Vagina (tissue), 2 donors: ENCODE results near the gene CNTN5. TPM values are rescaled to one million over a fixed set of nuclear protein-coding genes. Genes with fewer than 3 reads are reported as not detected.

Experiments used
- DNase-seq, 2 donors: peaks; one replicate each; pipeline ENCODE4 v3.0.0-alpha.2; 2017; ENCODE audit errors: extremely low spot score in 2 of 2
- H3K27ac ChIP-seq: fragments of 200-600 bp; sonication (generic); one replicate; pipeline ENCODE4 v1.5.1; 2019
- H3K27me3 ChIP-seq: fragments of 200-600 bp; sonication (generic); one replicate; pipeline ENCODE4 v1.5.1; 2019
- H3K36me3 ChIP-seq, 2 donors: fragments of 200-600 bp; sonication (generic); one replicate each; pipeline ENCODE4 v1.5.1; 2017 to 2019
- H3K4me1 ChIP-seq: fragments of 200-600 bp; sonication (generic); one replicate; pipeline ENCODE4 v1.5.1; 2019
- H3K4me3 ChIP-seq, 2 donors: fragments of 200-600 bp; sonication (generic); 1 replicate in 1 of 2; 2 replicates in 1 of 2; pipeline ENCODE4 v1.5.1; 2016 to 2019
- H3K9me3 ChIP-seq: fragments of 200-600 bp; sonication (generic); one replicate; pipeline ENCODE4 v1.5.1; 2019
- CTCF ChIP-seq, 3 experiments: fragments of 450-650 bp in 2 of 3; fragments of 200-600 bp in 1 of 3; sonication (generic) in 1 of 3; IDR thresholded peaks; one replicate each; pipeline ENCODE4 v1.5.1; 2017 to 2019; ENCODE audit warnings: antibody characterized with exemption in 3 of 3, mild to moderate bottlenecking in 2 of 3, moderate library complexity in 2 of 3
- POLR2A ChIP-seq, 2 donors: fragments of 450-650 bp; IDR thresholded peaks; one replicate each; pipeline ENCODE4 v1.6.1; 2017; ENCODE audit warnings: antibody characterized with exemption in 2 of 2, mild to moderate bottlenecking in 2 of 2, moderate library complexity in 2 of 2
- POLR2AphosphoS5 ChIP-seq, 2 donors: sonication (generic); formaldehyde crosslinking; IDR thresholded peaks; one replicate each; pipeline ENCODE4 v1.9.0; 2017; ENCODE audit warnings: antibody characterized with exemption in 2 of 2, mild to moderate bottlenecking in 2 of 2, low read depth in 1 of 2; ENCODE audit not compliant: insufficient read depth in 1 of 2
- intact Hi-C: fragments of 100-400 bp; cut with DNase I; formaldehyde crosslinking; loops from one replicate; pipeline ENCODE4 v1.15.1; 2023
- total RNA-seq: library from RNA; depleted of rRNA; stranded (reverse); fragments of >200 nt; gene quantifications from one replicate; pipeline ENCODE4 v1.2.3, GENCODE V29; 2016

The CNTN5 gene
- total RNA-seq, 1 donor from 2014 or later, result 0.25 TPM

GRCh38 chr11:99351624-99352023 lies 330.9 kb downstream of the CNTN5 start:
- DNase-seq, result no peak
- intact Hi-C loops, result no loop called here
- Histone ChIP-seq H3K27ac (no peak overlapping the region), H3K4me3 (no peak overlapping the region), H3K27me3 (no peaks in the 10 kb centered on the region), H3K36me3 (no peaks in the 10 kb centered on the region), H3K9me3 (no peaks in the 10 kb centered on the region), H3K4me1 (no peaks in the 10 kb centered on the region)
- TF ChIP-seq POLR2AphosphoS5 (IDR thresholded peaks at IDR 0.05; ENCODE audit: insufficient read depth in 1 of 2, low read depth in 1 of 2), result no peak
- no peak for TF ChIP-seq POLR2A (IDR thresholded peaks at IDR 0.05)
- no peak for TF ChIP-seq CTCF (IDR thresholded peaks at IDR 0.05)

DNA sequence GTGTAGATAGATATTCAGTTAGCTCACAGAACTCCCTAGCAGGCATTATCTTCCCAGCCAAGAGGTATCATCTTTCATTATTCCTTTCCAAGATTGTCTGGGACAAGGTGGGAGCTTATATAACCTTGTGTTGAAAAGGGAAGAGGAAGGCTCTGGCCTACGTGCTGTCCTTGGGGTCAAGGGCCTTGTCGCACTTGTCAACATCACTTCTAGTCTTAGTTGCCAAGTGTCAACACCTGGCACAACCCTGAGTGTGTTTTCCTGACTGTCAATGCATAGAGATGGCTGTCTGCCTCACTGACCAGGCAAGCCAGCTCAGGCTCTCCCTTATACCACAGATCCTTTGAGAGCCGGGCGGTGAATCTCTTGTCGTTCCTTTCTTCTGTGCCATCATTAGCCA lies 331.9 kb downstream of the CNTN5 start:
- intact Hi-C loops, result no loop called here
- H3K4me1 ChIP-seq, result no peaks in the 10 kb centered on the region
- no peak for TF ChIP-seq POLR2A (IDR thresholded peaks at IDR 0.05)
- no peak for TF ChIP-seq POLR2AphosphoS5 (IDR thresholded peaks at IDR 0.05; ENCODE audit: insufficient read depth in 1 of 2, low read depth in 1 of 2)
- no peak for TF ChIP-seq CTCF (IDR thresholded peaks at IDR 0.05)
- no peaks in the 10 kb centered on the region for H3K27me3 ChIP-seq
- DNase-seq, result no peak
- H3K9me3 ChIP-seq, result no peaks in the 10 kb centered on the region
- H3K36me3 ChIP-seq, result no peaks in the 10 kb centered on the region
- no peak overlapping the region for H3K27ac ChIP-seq
- no peak overlapping the region for H3K4me3 ChIP-seq

DNA sequence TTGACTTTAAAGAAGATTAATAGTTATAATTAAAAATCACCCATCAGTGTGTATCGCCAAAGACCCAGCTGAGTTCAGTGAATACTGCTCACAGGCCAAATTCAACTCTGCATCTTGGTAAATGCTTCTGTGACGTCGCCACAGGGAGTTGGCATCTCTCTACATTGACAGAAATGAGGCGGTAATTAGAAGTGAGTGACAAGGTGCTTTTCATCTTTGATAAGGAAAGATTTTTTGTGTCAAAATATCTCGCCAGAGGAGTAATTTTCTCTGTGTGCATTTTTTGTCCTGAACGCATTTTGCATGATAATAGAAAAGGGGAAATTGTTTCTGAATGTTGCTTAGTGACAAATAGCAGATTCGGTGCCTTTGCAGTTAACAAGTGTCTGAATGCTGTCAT lies 345.8 kb downstream of the CNTN5 start:
- intact Hi-C loops, result no loop called here
- H3K4me1 ChIP-seq, result no peaks in the 10 kb centered on the region
- no peaks in the 10 kb centered on the region for H3K27me3 ChIP-seq
- H3K4me3 ChIP-seq, result no peak overlapping the region
- H3K9me3 ChIP-seq, result no peaks in the 10 kb centered on the region
- no peak overlapping the region for H3K27ac ChIP-seq
- DNase-seq, result no peak
- TF ChIP-seq POLR2AphosphoS5 (IDR thresholded peaks at IDR 0.05; ENCODE audit: insufficient read depth in 1 of 2, low read depth in 1 of 2), result no peak
- no peak for TF ChIP-seq POLR2A (IDR thresholded peaks at IDR 0.05)
- TF ChIP-seq CTCF (IDR thresholded peaks at IDR 0.05), result no peak
- H3K36me3 ChIP-seq, result no peaks in the 10 kb centered on the region

GRCh38 chr11:99368583-99368982 lies 347.8 kb downstream of the CNTN5 start:
- intact Hi-C loops, result no loop called here

More at GRCh38 chr11:99368583-99368982, 347.8 kb downstream of the CNTN5 start:
- Histone ChIP-seq H3K9me3 (no peaks in the 10 kb centered on the region), H3K4me1 (no peaks in the 10 kb centered on the region), H3K36me3 (no peaks in the 10 kb centered on the region), H3K4me3 (no peak overlapping the region), H3K27ac (no peak overlapping the region), H3K27me3 (no peaks in the 10 kb centered on the region)
- DNase-seq, result no peak
- TF ChIP-seq POLR2AphosphoS5 (IDR thresholded peaks at IDR 0.05; ENCODE audit: insufficient read depth in 1 of 2, low read depth in 1 of 2), result no peak
- no peak for TF ChIP-seq POLR2A (IDR thresholded peaks at IDR 0.05)
- no peak for TF ChIP-seq CTCF (IDR thresholded peaks at IDR 0.05)
